ENCODE data around the gene ASB1.

Gene ASB1

GRCh38 chr2:238426568-238427434 lies at the start of gene ASB1:
Gene ASB1, plus strand, starts transcription at chr2:238426927. Its CDS starts 144 bp downstream, at chr2:238427071.
- peak; percentile 78 for DNase-seq

DNA sequence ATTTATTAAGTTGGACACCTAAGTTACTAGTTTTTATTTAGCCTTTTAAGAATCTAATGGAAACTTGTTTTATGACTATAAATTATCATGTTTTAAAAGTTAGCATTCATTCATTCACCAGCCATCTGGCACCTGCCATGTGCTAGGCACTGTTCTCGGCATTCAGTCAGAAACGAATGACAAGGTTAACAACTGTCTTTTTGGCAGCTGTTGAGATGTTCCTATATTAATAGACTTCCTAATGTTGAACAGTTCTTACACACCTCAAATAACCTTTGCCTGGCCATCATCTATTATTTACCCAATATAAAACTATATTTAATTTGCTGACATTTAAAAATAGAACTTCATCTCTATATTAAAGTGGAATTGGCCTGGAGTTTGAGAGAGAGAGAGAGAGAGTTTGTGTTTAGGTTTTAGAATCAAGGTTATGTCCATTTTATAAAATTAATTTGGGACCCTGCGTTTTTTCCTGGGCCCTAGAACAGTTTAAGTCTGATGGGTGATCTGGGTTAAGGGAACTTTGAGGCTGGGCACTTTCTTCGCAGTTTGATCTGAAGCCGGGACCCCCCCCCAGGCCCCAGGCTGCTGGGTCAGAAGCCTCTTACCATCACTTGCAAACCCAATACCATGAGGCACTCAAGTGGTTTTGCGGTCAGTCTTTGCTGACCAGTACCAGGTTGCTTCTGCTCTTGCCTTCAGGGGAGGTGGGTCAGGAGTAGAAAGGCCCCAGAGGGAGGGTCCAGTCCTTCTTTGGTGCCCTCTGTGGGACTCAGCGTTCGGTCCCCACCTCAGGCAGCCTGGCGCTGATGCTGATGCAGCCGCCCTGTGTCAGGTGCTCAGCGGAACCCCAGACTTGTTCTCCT lies 48.3 kb upstream of the ASB1 start:
- no peak for DNase-seq

DNA sequence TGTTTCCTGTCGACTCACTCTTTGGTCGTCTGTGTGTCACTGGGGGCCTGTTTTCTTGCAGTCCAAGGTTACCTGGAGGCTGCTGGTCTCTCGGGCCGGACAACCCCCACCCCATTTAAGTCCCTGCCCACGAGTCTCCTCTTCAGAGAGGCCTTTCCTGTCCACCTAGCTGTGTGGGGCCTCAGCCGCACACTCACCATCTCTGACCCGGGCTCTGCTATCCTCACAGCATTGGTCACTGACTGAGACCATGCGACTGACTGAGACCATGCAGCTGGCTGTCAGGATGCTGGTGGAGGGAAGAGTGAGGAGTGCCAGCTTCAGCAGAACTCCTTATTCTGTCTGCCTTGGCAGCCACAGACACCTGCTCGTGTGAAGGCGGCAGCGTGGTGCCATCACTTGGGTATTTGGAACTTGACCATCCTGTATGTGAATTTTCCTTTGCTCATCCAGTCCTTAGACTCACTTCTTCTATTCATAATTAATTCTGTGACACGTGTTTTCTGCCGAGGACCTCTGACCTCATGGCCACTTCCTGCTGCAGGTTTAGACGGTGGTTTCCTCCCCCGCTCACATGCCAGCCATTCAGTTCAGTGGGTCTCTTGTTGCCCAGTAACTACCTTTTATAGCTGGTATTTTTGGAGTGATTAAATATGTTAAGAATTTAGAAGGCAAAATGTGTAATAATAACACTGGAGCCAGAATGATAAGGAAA lies 47.5 kb upstream of the ASB1 start:
- DNase-seq = peak; percentile 37

GRCh38 chr2:238380336-238380735 lies 46.4 kb upstream of the ASB1 start:
- DNase-seq = no peak

GRCh38 chr2:238380785-238381184 lies 45.9 kb upstream of the ASB1 start:
- DNase-seq = no peak

DNA sequence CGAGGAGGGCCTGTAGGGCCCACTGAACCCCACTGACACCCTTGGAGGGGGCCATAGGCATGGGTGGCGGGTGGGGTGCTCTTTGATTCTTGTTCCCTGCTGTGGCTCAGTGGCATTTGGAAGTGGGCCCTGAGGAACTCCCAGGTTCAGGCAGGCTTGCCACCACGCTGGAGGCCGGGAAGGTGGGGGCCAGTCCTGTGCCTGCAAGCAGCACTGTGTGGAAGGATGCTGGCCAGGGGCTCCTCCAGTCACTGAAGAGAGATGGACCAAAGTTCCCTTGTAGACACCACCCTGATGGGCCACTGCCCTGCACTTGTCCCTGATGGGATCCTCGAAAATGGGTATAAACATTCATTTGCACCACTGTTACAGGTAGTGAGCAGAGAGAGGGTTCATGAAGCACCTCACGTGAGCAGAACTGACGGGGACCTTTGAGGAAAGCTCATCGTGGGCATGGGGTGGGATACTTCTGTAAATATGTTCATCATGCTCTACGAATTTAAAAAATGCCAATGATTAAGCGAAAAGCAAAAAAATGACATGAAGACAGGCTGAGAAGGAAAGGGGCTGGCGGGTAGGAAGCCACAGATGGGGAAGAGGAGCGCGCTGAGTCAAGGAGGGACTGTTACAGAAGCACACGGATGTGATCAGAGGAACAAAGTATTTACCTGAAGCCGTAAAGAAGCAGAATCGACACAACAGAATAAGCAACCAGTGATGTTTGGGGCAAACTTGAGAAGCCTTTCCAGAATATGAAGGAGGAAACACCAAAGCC lies 45.2 kb upstream of the ASB1 start:
- DNase-seq = peak; percentile 78

- no peak for DNase-seq
These were observed 44.3 kb upstream of the ASB1 start for GRCh38 chr2:238382381-238382781.

DNA sequence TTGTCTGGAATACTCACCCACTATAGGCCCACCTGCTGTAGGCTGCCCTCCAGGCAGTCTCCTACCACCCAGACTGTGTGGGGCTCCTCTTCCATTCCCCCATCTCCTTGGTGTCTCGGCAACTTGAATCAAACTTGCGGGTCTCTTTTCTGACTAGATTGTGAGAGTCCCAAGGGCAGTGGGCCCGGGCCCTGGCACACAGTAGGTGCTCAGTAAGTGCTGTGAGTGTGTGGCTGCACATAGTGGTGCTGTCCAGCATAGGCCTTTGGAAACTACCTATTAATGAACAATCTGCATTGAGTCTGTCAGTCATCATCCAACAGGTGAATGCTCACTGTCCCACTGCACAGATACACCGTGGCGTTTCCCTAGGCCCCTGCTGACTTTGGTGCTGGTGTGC lies 43.6 kb upstream of the ASB1 start:
- DNase-seq = no peak

GRCh38 chr2:238383743-238384380 lies 42.9 kb upstream of the ASB1 start:
- no peak for DNase-seq

GRCh38 chr2:238387332-238387731 lies 39.4 kb upstream of the ASB1 start:
- DNase-seq = no peak

DNA sequence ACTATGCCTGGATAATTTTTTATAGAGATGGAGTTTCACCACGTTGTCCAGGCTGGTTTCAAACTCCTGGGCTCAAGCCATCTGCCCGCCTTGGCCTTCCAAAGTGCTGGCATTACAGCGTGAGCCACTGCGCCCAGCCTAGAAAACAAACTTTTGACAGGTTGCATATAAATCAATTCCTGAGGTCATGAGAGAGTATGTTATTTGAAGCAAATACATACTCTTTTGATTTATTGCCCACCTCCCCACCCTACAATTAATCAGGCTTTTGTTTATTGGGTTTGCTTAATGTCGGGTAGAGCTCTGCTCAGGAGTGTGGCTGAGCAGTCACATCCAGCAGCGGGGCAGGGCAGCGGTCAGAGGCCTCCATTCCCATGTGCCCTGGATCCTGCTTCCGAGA lies 37.9 kb upstream of the ASB1 start:
- no peak for DNase-seq

GRCh38 chr2:238389988-238390589 lies 36.6 kb upstream of the ASB1 start:
- DNase-seq = peak; percentile 54

DNA sequence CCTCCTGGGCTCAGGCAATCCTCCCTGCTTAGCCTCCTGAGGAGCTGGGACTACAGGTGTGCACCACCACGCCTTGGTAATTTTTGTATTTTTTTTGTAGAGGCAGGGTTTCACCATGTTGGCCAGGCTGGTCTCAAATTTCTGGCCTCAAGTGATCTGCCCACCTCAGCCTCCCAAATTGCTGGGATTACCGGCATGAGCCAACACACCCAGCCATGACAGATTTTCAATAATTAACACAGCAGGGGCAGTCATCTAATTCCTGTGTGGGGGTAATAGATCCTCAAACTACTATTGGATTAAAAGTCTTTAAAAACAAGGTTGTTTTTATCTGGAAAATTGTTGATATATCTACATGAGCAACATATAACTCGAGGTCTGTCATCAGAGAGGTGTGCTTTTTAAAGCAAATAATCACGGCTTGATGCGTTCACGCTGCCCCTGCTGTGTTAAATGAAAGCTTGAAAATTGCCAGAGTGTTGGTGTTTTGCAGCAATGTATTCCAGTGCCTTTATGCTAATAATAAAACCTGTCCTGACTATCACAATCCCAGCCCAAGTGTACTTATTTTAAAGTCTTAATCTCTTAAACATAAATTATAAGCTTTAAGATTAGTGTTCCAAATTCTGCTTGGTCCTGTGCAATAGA lies 35.6 kb upstream of the ASB1 start:
- DNase-seq = no peak

- DNase-seq = no peak
These were observed 30.1 kb upstream of the ASB1 start for GRCh38 chr2:238396663-238397062.

DNA sequence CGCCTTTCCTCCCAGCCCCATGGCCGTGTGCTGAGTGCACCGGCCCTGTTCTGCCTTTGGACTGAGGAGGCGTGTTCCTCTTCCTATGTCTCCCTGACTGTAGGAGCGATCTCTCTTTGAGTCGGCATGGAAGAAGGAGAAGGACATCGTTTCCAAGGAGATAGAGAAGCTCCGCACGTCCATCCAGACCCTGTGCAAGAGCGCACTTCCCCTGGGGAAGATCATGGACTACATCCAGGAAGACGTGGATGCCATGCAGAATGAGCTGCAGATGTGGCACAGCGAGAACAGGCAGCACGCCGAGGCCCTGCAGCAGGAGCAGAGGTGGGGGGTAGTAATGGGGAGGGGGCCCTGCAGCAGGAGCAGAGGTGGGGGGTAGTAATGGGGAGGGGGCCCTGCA lies 29.4 kb upstream of the ASB1 start:
- no peak for DNase-seq

DNA sequence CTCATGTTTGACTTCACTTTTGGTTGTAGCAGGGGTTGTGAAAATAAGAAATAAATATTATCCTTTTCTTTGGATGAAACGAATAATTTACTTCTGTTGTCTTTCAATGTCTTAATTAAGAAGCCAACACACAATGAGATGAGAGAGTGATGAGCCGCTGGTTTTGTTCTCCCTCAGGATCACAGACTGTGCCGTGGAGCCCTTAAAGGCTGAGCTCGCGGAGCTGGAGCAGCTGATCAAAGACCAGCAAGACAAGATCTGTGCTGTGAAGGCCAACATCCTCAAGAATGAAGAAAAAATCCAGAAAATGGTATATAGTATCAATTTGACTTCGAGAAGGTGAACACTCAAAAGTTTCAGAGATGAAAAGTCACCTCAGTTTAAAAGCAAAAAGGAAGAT lies 28.1 kb upstream of the ASB1 start:
- DNase-seq = no peak

- no peak for DNase-seq
These were observed 27.6 kb upstream of the ASB1 start for GRCh38 chr2:238399094-238399493.

DNA sequence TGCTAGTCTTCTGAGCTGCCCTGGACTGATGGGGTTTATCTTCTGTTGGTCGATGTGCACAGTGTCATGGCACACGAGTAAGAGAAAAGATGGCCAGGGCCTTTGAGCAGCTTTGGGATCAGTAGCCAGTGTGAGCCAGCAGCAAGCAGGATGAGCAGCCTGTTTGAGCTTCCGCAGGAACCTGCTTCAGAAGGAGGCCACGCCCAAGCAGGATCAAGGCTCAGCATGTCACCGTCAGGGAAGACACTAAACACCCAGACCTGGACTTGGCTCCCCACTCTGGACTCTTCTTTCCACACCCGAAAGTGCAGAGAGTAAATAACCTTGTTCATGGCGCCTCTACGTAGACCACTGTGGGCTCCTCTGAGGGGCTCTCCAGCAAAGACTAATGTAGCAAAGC lies 25.2 kb upstream of the ASB1 start:
- no peak for DNase-seq

DNA sequence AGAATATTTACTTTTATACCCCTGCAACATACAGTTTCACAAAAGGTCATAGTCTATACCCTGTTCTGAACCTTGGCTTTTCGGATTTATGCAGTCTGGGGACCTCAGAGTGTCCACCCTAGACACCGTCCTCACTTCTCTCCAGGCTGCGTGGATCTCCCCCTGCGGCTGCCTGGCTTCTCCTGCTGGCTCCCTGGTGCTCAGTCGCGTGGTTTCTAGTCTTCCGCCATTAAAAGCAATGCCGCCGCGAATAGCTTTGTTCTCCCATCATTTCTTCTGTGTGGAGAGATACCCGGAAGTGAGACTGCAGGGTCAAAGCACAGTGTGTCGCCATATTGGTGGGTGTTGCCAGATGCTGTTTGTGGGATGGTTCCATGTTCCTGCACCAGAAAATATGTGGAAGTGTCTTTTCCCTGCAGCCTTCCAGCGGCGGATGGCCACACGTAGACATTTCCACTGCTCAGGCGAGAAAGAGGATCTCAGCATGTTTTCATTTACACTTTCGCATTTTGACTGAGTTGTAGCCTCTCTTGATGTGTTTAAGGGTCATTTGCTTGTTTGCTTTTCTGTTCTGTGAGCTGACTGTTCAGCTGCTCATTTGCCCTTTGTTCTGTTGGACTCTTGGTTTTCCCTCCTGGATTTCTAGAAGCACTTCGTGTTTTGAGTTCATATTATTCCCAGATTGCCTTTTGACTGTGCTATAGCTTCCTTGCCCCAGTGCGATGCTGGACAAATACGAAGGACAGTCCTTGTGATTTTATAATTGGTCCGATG lies 22.9 kb upstream of the ASB1 start:
- DNase-seq = no peak

Measured in GDM1 (cell line).